ENCODE measurements around the gene GABRG3.

The GABRG3 gene

DNA sequence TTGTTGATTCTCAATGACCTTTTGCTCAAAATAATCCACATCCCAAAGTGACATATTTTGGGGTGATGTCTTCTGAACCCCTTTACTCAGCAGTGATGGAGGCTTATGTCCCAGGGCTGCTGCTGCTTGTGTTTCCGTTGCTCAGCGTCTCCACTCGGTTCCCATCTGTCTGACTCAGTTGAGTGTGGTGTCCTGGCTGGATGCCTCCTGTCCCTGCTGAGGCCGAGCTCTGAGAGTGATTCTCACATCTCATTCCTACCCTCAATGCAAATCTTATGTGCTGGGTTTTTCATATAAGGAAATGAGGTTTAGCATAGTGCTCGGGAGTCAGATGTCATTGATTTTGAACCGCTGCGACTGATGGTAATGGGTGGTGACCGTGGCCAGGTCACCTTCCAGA is 247.4 kb downstream of the GABRG3 start:
- no peak overlapping the region for H3K27ac ChIP-seq (ENCODE audit: low read depth, low read length)

GRCh38 chr15:27219636-27220035 is 248.7 kb downstream of the GABRG3 start:
- Histone ChIP-seq H3K27me3 (ENCODE audit: control insufficient read depth, insufficient read depth, low read length) (no peaks in the 10 kb centered on the region), H3K4me3 (ENCODE audit: low read depth, low read length) (no peak overlapping the region), H3K4me1 (ENCODE audit: control insufficient read depth, insufficient read depth, low read length) (no peaks in the 10 kb centered on the region), H3K27ac (ENCODE audit: low read depth, low read length) (no peak overlapping the region), H3K9ac (ENCODE audit: low read depth, low read length) (no peak overlapping the region), H3K9me3 (ENCODE audit: control insufficient read depth, insufficient read depth, low read length) (no peaks in the 10 kb centered on the region), H3K36me3 (ENCODE audit: control insufficient read depth, insufficient read depth, low read length) (no peaks in the 10 kb centered on the region)

More for the DNA sequence above, 247.4 kb downstream of the GABRG3 start:
- no peak overlapping the region for H3K4me3 ChIP-seq (ENCODE audit: low read depth, low read length)
- no peak overlapping the region for H3K9ac ChIP-seq (ENCODE audit: low read depth, low read length)
- H3K27me3 ChIP-seq (ENCODE audit: control insufficient read depth, insufficient read depth, low read length), result no peaks in the 10 kb centered on the region
- H3K9me3 ChIP-seq (ENCODE audit: control insufficient read depth, insufficient read depth, low read length), result no peaks in the 10 kb centered on the region
- no peaks in the 10 kb centered on the region for H3K36me3 ChIP-seq (ENCODE audit: control insufficient read depth, insufficient read depth, low read length)
- no peaks in the 10 kb centered on the region for H3K4me1 ChIP-seq (ENCODE audit: control insufficient read depth, insufficient read depth, low read length)

DNA sequence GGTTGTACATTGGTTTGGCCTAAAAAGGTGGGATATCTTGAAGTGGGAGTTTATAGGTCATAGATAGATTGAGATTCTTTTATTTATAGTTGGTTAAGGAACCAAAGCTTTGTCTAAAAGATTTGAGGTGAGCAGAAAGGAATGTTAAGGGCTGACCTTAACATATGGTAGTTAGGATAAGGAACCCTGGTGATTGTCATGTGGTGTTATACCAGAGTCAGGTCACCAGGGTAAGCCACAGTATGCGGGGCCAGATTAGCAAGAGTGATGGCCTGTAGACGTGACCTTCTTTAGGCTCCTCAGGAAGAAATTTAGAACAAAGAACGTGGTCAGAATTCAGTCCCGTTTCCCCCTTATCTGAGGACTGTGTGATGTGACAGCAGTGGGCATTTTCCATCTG is 249.2 kb downstream of the GABRG3 start:
- no peak overlapping the region for H3K9ac ChIP-seq (ENCODE audit: low read depth, low read length)
- H3K27ac ChIP-seq (ENCODE audit: low read depth, low read length), result no peak overlapping the region
- H3K4me1 ChIP-seq (ENCODE audit: control insufficient read depth, insufficient read depth, low read length), result no peaks in the 10 kb centered on the region
- H3K4me3 ChIP-seq (ENCODE audit: low read depth, low read length), result no peak overlapping the region
- no peaks in the 10 kb centered on the region for H3K36me3 ChIP-seq (ENCODE audit: control insufficient read depth, insufficient read depth, low read length)
- no peaks in the 10 kb centered on the region for H3K27me3 ChIP-seq (ENCODE audit: control insufficient read depth, insufficient read depth, low read length)
- H3K9me3 ChIP-seq (ENCODE audit: control insufficient read depth, insufficient read depth, low read length), result no peaks in the 10 kb centered on the region

GRCh38 chr15:27222479-27222878 is 251.5 kb downstream of the GABRG3 start:
- no peak overlapping the region for H3K27ac ChIP-seq (ENCODE audit: low read depth, low read length)
- H3K27me3 ChIP-seq (ENCODE audit: control insufficient read depth, insufficient read depth, low read length), result no peaks in the 10 kb centered on the region
- no peaks in the 10 kb centered on the region for H3K4me1 ChIP-seq (ENCODE audit: control insufficient read depth, insufficient read depth, low read length)
- no peak overlapping the region for H3K9ac ChIP-seq (ENCODE audit: low read depth, low read length)
- H3K4me3 ChIP-seq (ENCODE audit: low read depth, low read length), result no peak overlapping the region
- H3K9me3 ChIP-seq (ENCODE audit: control insufficient read depth, insufficient read depth, low read length), result no peaks in the 10 kb centered on the region
- no peaks in the 10 kb centered on the region for H3K36me3 ChIP-seq (ENCODE audit: control insufficient read depth, insufficient read depth, low read length)

DNA sequence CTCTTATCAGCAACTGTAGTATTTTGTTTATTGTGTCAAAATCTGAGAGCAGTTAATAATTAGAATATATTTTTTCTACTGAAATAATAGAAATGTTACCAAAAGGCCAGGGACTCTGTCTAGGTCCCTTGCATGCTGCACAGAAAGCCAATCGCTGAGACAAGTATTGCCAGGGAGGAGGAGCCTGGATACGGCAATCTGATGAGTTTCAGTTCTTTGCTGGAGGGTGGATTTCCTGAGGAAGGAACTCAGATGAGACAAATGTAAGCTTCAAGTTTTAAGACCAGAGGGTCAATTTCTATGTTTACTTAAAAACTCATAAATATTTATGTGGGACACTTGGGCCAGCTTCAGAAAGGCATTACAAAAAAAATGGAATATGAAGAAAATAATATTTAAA is 252.2 kb downstream of the GABRG3 start:
- no peaks in the 10 kb centered on the region for H3K4me1 ChIP-seq (ENCODE audit: control insufficient read depth, insufficient read depth, low read length)
- H3K9ac ChIP-seq (ENCODE audit: low read depth, low read length), result no peak overlapping the region
- no peaks in the 10 kb centered on the region for H3K36me3 ChIP-seq (ENCODE audit: control insufficient read depth, insufficient read depth, low read length)
- no peaks in the 10 kb centered on the region for H3K9me3 ChIP-seq (ENCODE audit: control insufficient read depth, insufficient read depth, low read length)
- no peak overlapping the region for H3K27ac ChIP-seq (ENCODE audit: low read depth, low read length)
- no peaks in the 10 kb centered on the region for H3K27me3 ChIP-seq (ENCODE audit: control insufficient read depth, insufficient read depth, low read length)
- H3K4me3 ChIP-seq (ENCODE audit: low read depth, low read length), result no peak overlapping the region

DNA sequence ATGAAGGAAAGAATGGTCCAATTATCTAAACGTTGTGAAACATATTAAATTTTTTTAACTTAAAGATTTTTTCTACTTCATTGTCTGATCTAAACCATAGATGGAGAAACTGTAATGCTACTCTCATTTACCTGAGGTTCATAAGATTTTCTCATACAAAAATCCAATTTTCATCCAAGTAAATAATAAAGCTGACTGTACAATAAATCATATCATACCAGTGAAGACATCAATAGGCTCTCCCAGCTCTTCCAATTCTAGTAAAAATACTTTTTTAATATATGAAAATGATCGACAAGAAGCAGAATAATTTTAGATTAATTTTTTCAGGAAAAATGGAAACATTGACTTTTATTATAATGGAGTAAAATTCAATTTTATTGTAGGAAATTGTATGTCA is 260.8 kb downstream of the GABRG3 start:
- Histone ChIP-seq H3K27me3 (ENCODE audit: control insufficient read depth, insufficient read depth, low read length) (no peaks in the 10 kb centered on the region), H3K27ac (ENCODE audit: low read depth, low read length) (no peak overlapping the region), H3K36me3 (ENCODE audit: control insufficient read depth, insufficient read depth, low read length) (no peaks in the 10 kb centered on the region), H3K4me3 (ENCODE audit: low read depth, low read length) (no peak overlapping the region), H3K9ac (ENCODE audit: low read depth, low read length) (no peak overlapping the region), H3K9me3 (ENCODE audit: control insufficient read depth, insufficient read depth, low read length) (no peaks in the 10 kb centered on the region), H3K4me1 (ENCODE audit: control insufficient read depth, insufficient read depth, low read length) (no peaks in the 10 kb centered on the region)

DNA sequence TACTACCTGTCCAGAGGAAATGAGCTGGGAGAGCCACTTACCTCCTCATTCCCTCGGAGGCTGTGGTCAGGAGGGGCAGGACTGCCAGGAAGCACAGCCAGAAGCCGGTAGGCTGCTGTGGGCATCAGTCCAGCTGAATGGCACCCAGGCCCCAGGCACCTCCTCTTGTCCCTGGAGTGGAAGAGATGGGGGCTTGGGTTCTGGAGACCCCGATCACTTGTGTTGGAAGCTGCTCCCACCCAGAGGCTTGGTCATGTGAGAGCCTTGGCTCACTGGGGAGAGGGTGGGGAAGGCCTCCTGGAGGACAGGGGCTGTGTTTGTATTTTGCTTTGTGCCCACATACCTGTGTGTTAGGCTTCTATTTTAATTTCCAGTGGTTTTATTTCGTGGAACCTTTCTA is 261.9 kb downstream of the GABRG3 start:
- Histone ChIP-seq H3K27me3 (ENCODE audit: control insufficient read depth, insufficient read depth, low read length) (no peaks in the 10 kb centered on the region), H3K4me3 (ENCODE audit: low read depth, low read length) (no peak overlapping the region), H3K36me3 (ENCODE audit: control insufficient read depth, insufficient read depth, low read length) (no peaks in the 10 kb centered on the region), H3K9ac (ENCODE audit: low read depth, low read length) (no peak overlapping the region), H3K4me1 (ENCODE audit: control insufficient read depth, insufficient read depth, low read length) (no peaks in the 10 kb centered on the region), H3K27ac (ENCODE audit: low read depth, low read length) (no peak overlapping the region), H3K9me3 (ENCODE audit: control insufficient read depth, insufficient read depth, low read length) (no peaks in the 10 kb centered on the region)

GRCh38 chr15:27234593-27234992 is 263.6 kb downstream of the GABRG3 start:
- Histone ChIP-seq H3K9me3 (ENCODE audit: control insufficient read depth, insufficient read depth, low read length) (no peaks in the 10 kb centered on the region), H3K27me3 (ENCODE audit: control insufficient read depth, insufficient read depth, low read length) (no peaks in the 10 kb centered on the region), H3K36me3 (ENCODE audit: control insufficient read depth, insufficient read depth, low read length) (no peaks in the 10 kb centered on the region), H3K9ac (ENCODE audit: low read depth, low read length) (no peak overlapping the region), H3K27ac (ENCODE audit: low read depth, low read length) (no peak overlapping the region), H3K4me3 (ENCODE audit: low read depth, low read length) (no peak overlapping the region), H3K4me1 (ENCODE audit: control insufficient read depth, insufficient read depth, low read length) (no peaks in the 10 kb centered on the region)

- no peaks in the 10 kb centered on the region for H3K9me3 ChIP-seq (ENCODE audit: control insufficient read depth, insufficient read depth, low read length)
- H3K4me1 ChIP-seq (ENCODE audit: control insufficient read depth, insufficient read depth, low read length), result no peaks in the 10 kb centered on the region
- H3K27me3 ChIP-seq (ENCODE audit: control insufficient read depth, insufficient read depth, low read length), result no peaks in the 10 kb centered on the region
- H3K36me3 ChIP-seq (ENCODE audit: control insufficient read depth, insufficient read depth, low read length), result no peaks in the 10 kb centered on the region
- H3K27ac ChIP-seq (ENCODE audit: low read depth, low read length), result no peak overlapping the region
- H3K9ac ChIP-seq (ENCODE audit: low read depth, low read length), result no peak overlapping the region
- H3K4me3 ChIP-seq (ENCODE audit: low read depth, low read length), result no peak overlapping the region
These were observed 264.2 kb downstream of the GABRG3 start for GRCh38 chr15:27235161-27235560.

DNA sequence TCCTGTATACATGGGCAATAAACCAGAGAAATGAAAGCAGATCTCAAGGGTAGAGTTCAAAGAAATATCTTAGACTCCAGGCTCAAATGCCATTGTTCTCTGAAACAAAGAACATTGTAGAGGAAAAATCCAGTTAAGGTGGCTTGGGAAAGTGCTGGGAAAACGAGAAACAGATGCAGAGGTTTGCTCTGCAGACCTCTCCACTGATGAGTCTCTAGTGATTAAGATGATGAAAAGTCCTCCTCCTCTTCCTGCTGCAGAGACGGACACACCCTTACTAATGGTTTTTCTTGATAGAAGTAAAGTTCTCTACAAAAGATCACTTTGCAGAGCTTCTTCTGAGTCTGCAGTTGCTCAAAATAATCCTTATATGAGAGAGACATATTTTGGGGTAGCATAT is 264.7 kb downstream of the GABRG3 start:
- Histone ChIP-seq H3K4me3 (ENCODE audit: low read depth, low read length) (no peak overlapping the region), H3K9me3 (ENCODE audit: control insufficient read depth, insufficient read depth, low read length) (no peaks in the 10 kb centered on the region), H3K36me3 (ENCODE audit: control insufficient read depth, insufficient read depth, low read length) (no peaks in the 10 kb centered on the region), H3K4me1 (ENCODE audit: control insufficient read depth, insufficient read depth, low read length) (no peaks in the 10 kb centered on the region), H3K27me3 (ENCODE audit: control insufficient read depth, insufficient read depth, low read length) (no peaks in the 10 kb centered on the region), H3K27ac (ENCODE audit: low read depth, low read length) (no peak overlapping the region), H3K9ac (ENCODE audit: low read depth, low read length) (no peak overlapping the region)

GRCh38 chr15:27237319-27237939 is 266.4 kb downstream of the GABRG3 start:
- Histone ChIP-seq H3K9me3 (ENCODE audit: control insufficient read depth, insufficient read depth, low read length) (no peaks in the 10 kb centered on the region), H3K27me3 (ENCODE audit: control insufficient read depth, insufficient read depth, low read length) (no peaks in the 10 kb centered on the region), H3K4me3 (ENCODE audit: low read depth, low read length) (no peak overlapping the region), H3K9ac (ENCODE audit: low read depth, low read length) (no peak overlapping the region), H3K27ac (ENCODE audit: low read depth, low read length) (no peak overlapping the region), H3K4me1 (ENCODE audit: control insufficient read depth, insufficient read depth, low read length) (no peaks in the 10 kb centered on the region), H3K36me3 (ENCODE audit: control insufficient read depth, insufficient read depth, low read length) (no peaks in the 10 kb centered on the region)

- no peak overlapping the region for H3K27ac ChIP-seq (ENCODE audit: low read depth, low read length)
- H3K27me3 ChIP-seq (ENCODE audit: control insufficient read depth, insufficient read depth, low read length), result no peaks in the 10 kb centered on the region
- no peaks in the 10 kb centered on the region for H3K36me3 ChIP-seq (ENCODE audit: control insufficient read depth, insufficient read depth, low read length)
- no peak overlapping the region for H3K4me3 ChIP-seq (ENCODE audit: low read depth, low read length)
- no peaks in the 10 kb centered on the region for H3K4me1 ChIP-seq (ENCODE audit: control insufficient read depth, insufficient read depth, low read length)
- H3K9ac ChIP-seq (ENCODE audit: low read depth, low read length), result no peak overlapping the region
- no peaks in the 10 kb centered on the region for H3K9me3 ChIP-seq (ENCODE audit: control insufficient read depth, insufficient read depth, low read length)
These were observed 267.2 kb downstream of the GABRG3 start for GRCh38 chr15:27238209-27238608.

Data from HUES48 (cell line).